Astrocyte (in vitro differentiated cells and primary cell): ENCODE results near the gene CCDC159. TPM values are rescaled to one million over a fixed set of nuclear protein-coding genes. Genes with fewer than 3 reads are reported as not detected.
A peak's percentile ranks its signal among the peaks of the same experiment; 100 is the strongest.

Experiments
- DNase-seq: peaks from one replicate; pipeline ENCODE4 v3.0.0-alpha.2; 2010; ENCODE audit warnings: low read depth
- FAIRE-seq: peaks from 2 replicates; lab custom pipeline; 2011; peaks lifted over from hg19 to GRCh38; lab: Jason Lieb, UNC
- H2AFZ ChIP-seq: 2 replicates; pipeline ENCODE4 v1.6.0; 2012; ENCODE audit warnings: low read depth, low read length, inconsistent platforms
- H3K27ac ChIP-seq: 2 replicates; pipeline ENCODE4 v1.5.1; 2011; ENCODE audit warnings: low read depth, low read length, inconsistent platforms
- H3K27me3 ChIP-seq: 2 replicates; pipeline ENCODE4 v1.6.0; 2011; ENCODE audit warnings: low read length, inconsistent platforms; ENCODE audit not compliant: insufficient read depth
- H3K36me3 ChIP-seq: 2 replicates; pipeline ENCODE4 v1.5.1; 2011; ENCODE audit warnings: low read length, inconsistent platforms; ENCODE audit not compliant: insufficient read depth
- H3K4me1 ChIP-seq: 2 replicates; pipeline ENCODE4 v1.5.1; 2011; ENCODE audit warnings: low read length, inconsistent platforms; ENCODE audit not compliant: insufficient read depth
- H3K4me2 ChIP-seq: 2 replicates; pipeline ENCODE4 v1.6.0; 2012; ENCODE audit warnings: low read length, inconsistent platforms
- H3K4me3 ChIP-seq: 2 replicates; pipeline ENCODE4 v1.5.1; 2011; ENCODE audit warnings: low read depth, mild to moderate bottlenecking, low read length, inconsistent platforms; ENCODE audit not compliant: insufficient read depth
- H3K79me2 ChIP-seq: 2 replicates; pipeline ENCODE4 v1.6.0; 2012; ENCODE audit warnings: mild to moderate bottlenecking, low read length, inconsistent platforms; ENCODE audit not compliant: insufficient read depth
- H3K9ac ChIP-seq: 2 replicates; pipeline ENCODE4 v1.6.0; 2012; ENCODE audit warnings: mild to moderate bottlenecking, low read length, inconsistent platforms
- H3K9me3 ChIP-seq: 2 replicates; pipeline ENCODE4 v1.5.1; 2012; ENCODE audit warnings: low read depth, mild to moderate bottlenecking, low read length, inconsistent platforms; ENCODE audit not compliant: insufficient read depth
- H4K20me1 ChIP-seq: 2 replicates; pipeline ENCODE4 v1.6.0; 2012; ENCODE audit warnings: low read length, inconsistent platforms; ENCODE audit not compliant: insufficient read depth
- H3K27ac Mint-ChIP-seq: one replicate; pipeline ENCODE4 v1.8.0; 2021; ENCODE audit warnings: mild to moderate bottlenecking, mixed read lengths; ENCODE audit not compliant: unreplicated experiment
- H3K27me3 Mint-ChIP-seq: one replicate; pipeline ENCODE4 v1.8.0; 2021; ENCODE audit warnings: low read depth, mixed read lengths; ENCODE audit not compliant: unreplicated experiment
- H3K36me3 Mint-ChIP-seq: one replicate; pipeline ENCODE4 v1.8.0; 2021; ENCODE audit warnings: low read depth, mixed read lengths; ENCODE audit not compliant: unreplicated experiment
- H3K4me1 Mint-ChIP-seq: one replicate; pipeline ENCODE4 v1.8.0; 2021; ENCODE audit warnings: low read depth, mixed read lengths; ENCODE audit not compliant: unreplicated experiment
- H3K4me3 Mint-ChIP-seq: one replicate; pipeline ENCODE4 v1.8.0; 2021; ENCODE audit warnings: mild to moderate bottlenecking, moderate library complexity, mixed read lengths; ENCODE audit not compliant: unreplicated experiment
- H3K9me3 Mint-ChIP-seq: one replicate; pipeline ENCODE4 v1.8.0; 2021; ENCODE audit warnings: mild to moderate bottlenecking, mixed read lengths; ENCODE audit not compliant: unreplicated experiment
- EZH2 ChIP-seq: IDR thresholded peaks from 2 replicates; pipeline ENCODE4 v1.6.1; 2012; ENCODE audit warnings: mild to moderate bottlenecking, low read length, inconsistent platforms; ENCODE audit not compliant: insufficient read depth
- total RNA-seq: library from RNA; stranded (reverse); gene quantifications from 2 replicates; pipeline ENCODE4 v1.2.1, GENCODE V29; 2021
- TF ChIP-seq, protein P1 (sequence below): IDR thresholded peaks from 2 replicates; pipeline ENCODE4 v1.5.1; 2011; ENCODE audit warnings: low read depth, mild to moderate bottlenecking, inconsistent platforms, low read length, moderate library complexity; ENCODE audit not compliant: insufficient read depth

CCDC159 gene
- total RNA-seq, 1 donor from 2014 or later = 11.8 TPM

DNA sequence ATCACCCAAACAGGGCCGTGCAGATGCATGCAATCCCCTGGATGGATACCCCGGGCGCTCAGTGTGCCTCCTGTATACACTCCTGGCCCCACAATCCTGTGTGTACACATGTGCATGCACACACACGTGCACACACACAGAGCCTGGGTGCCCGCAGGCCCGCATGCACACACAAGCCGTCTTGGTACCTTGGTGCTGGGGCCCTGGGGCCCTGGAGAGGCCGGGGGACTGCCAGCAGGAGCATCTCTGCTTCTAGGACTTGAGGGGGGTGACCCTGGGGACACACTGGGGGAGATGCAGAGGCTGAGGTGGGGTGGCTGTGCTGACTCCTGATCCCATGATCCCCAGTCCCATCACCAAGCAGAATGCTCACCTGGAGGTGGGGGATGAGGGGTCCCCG, 53.3 kb downstream of the CCDC159 start:
- no peaks in the 10 kb centered on the region for H3K36me3 Mint-ChIP-seq
- TF ChIP-seq, protein P1, sequence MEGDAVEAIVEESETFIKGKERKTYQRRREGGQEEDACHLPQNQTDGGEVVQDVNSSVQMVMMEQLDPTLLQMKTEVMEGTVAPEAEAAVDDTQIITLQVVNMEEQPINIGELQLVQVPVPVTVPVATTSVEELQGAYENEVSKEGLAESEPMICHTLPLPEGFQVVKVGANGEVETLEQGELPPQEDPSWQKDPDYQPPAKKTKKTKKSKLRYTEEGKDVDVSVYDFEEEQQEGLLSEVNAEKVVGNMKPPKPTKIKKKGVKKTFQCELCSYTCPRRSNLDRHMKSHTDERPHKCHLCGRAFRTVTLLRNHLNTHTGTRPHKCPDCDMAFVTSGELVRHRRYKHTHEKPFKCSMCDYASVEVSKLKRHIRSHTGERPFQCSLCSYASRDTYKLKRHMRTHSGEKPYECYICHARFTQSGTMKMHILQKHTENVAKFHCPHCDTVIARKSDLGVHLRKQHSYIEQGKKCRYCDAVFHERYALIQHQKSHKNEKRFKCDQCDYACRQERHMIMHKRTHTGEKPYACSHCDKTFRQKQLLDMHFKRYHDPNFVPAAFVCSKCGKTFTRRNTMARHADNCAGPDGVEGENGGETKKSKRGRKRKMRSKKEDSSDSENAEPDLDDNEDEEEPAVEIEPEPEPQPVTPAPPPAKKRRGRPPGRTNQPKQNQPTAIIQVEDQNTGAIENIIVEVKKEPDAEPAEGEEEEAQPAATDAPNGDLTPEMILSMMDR = no peak
- no peak for TF ChIP-seq EZH2
- H3K9me3 Mint-ChIP-seq = peaks cover 1% of the 10 kb centered on the region

DNA sequence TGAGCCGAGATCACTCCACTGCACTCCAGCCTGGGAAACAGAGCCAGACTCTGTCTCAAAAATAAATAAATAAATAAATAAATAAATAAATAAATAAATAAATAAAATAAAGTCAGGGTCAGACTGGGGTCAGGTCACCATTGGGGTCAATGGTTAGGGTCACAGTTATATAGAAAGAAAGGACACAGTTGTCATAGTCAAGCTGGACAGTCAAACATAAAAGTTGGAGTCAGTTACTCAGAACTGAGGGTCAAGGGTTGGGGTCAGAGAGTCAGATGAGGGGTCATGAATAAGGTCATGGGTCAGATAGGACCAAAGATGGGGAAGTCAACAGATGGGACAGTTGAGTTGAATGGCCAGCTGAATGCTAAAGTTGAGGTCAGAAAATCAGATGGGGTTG, 54.5 kb downstream of the CCDC159 start:
- H3K4me2 ChIP-seq = no peak overlapping the region
- H3K4me3 ChIP-seq = no peak overlapping the region
- H3K27ac ChIP-seq = no peak overlapping the region
- no peaks in the 10 kb centered on the region for H3K27me3 ChIP-seq
- Mint-ChIP-seq H3K36me3 (no peaks in the 10 kb centered on the region), H3K4me3 (no peak overlapping the region), H3K27me3 (no peaks in the 10 kb centered on the region), H3K27ac (no peak overlapping the region), H3K4me1 (no peaks in the 10 kb centered on the region), H3K9me3 (peaks cover 1% of the 10 kb centered on the region)
- no peak overlapping the region for H3K9ac ChIP-seq
- DNase-seq (no peak), FAIRE-seq (peak; percentile 20)
- H3K9me3 ChIP-seq = no peaks in the 10 kb centered on the region
- TF ChIP-seq, protein P1 = no peak
- TF ChIP-seq EZH2 = no peak
- no peaks in the 10 kb centered on the region for H3K4me1 ChIP-seq
- H3K36me3 ChIP-seq = no peaks in the 10 kb centered on the region
- no peak overlapping the region for H2AFZ ChIP-seq
- no peaks in the 10 kb centered on the region for H3K79me2 ChIP-seq
- H4K20me1 ChIP-seq = no peaks in the 10 kb centered on the region

More for the DNA sequence above, 53.3 kb downstream of the CCDC159 start:
- H3K4me2 ChIP-seq = no peak overlapping the region
- Mint-ChIP-seq H3K4me1 (no peaks in the 10 kb centered on the region), H3K4me3 (no peak overlapping the region), H3K27ac (no peak overlapping the region), H3K27me3 (peaks cover 4% of the 10 kb centered on the region)
- no peak for FAIRE-seq
- H3K4me1 ChIP-seq = no peaks in the 10 kb centered on the region
- DNase-seq = no peak
- no peaks in the 10 kb centered on the region for H3K27me3 ChIP-seq
- no peak overlapping the region for H3K27ac ChIP-seq
- H3K79me2 ChIP-seq = no peaks in the 10 kb centered on the region
- no peak overlapping the region for H3K9ac ChIP-seq
- H3K4me3 ChIP-seq = no peak overlapping the region
- no peaks in the 10 kb centered on the region for H3K9me3 ChIP-seq
- no peaks in the 10 kb centered on the region for H3K36me3 ChIP-seq
- H2AFZ ChIP-seq = no peak overlapping the region
- H4K20me1 ChIP-seq = no peaks in the 10 kb centered on the region

DNA sequence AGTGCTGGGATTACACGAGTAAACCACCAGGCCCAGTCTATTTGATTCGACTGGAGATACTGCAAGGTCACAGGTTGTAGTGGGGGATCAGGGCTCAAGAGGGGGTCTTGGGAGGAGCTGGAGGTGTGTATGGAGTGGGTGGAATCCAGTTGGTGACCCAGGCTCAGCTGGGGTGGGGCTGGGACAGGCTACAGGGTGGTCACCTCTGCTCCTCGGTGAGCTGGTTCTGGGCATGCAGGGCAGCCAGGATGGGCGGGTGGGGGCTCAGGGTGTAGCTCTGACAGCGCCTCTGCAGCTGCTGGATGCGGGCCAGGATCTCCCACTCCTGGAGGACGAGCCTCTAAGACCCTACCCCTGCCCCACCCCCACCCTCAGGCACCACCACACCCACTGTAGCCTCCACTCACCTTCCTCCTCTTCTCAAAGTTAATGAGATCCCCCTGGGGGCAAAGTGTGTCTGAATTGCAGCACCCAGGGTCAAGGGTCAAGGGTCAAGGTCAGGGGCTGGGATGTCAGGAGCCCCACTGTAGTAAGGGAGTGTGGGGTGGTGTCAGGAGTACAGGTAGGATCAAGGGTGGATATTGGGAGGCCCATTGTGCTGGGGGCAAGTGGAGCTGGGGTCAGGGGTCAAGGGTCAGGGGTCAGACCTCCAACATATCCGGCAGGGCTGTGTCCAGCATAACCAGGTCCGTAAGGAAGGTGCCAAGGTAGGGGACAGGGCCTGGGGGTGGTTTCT, 55.7 kb downstream of the CCDC159 start:
- H3K4me3 ChIP-seq = no peak overlapping the region
- no peaks in the 10 kb centered on the region for H3K27me3 Mint-ChIP-seq
- H3K4me3 Mint-ChIP-seq = no peak overlapping the region
- no peak for TF ChIP-seq EZH2
- TF ChIP-seq, protein P1 = no peak
- H4K20me1 ChIP-seq = no peaks in the 10 kb centered on the region
- peaks cover 1% of the 10 kb centered on the region for H3K9me3 Mint-ChIP-seq
- H3K9me3 ChIP-seq = no peaks in the 10 kb centered on the region
- no peaks in the 10 kb centered on the region for H3K36me3 ChIP-seq
- no peaks in the 10 kb centered on the region for H3K4me1 ChIP-seq
- no peaks in the 10 kb centered on the region for H3K4me1 Mint-ChIP-seq
- no peak overlapping the region for H3K9ac ChIP-seq
- no peak overlapping the region for H2AFZ ChIP-seq
- H3K79me2 ChIP-seq = no peaks in the 10 kb centered on the region
- H3K4me2 ChIP-seq = no peak overlapping the region
- H3K27ac ChIP-seq = no peak overlapping the region
- DNase-seq = no peak
- H3K36me3 Mint-ChIP-seq = no peaks in the 10 kb centered on the region
- no peak for FAIRE-seq
- no peak overlapping the region for H3K27ac Mint-ChIP-seq
- peaks cover 3% of the 10 kb centered on the region for H3K27me3 ChIP-seq
